ENCODE results near the gene SASH1.

GRCh38 chr6:148578489-148578814, 235.8 kb downstream of the SASH1 start:
- TF ChIP-seq ZNF274 (IDR thresholded peaks at IDR 0.05; ENCODE audit: low read depth, low read length), result no peak
- no peak for TF ChIP-seq SUZ12 (IDR thresholded peaks at IDR 0.05; ENCODE audit: extremely low read depth, insufficient read depth, insufficient read length)
- TF ChIP-seq YY1 (IDR thresholded peaks at IDR 0.05; ENCODE audit: insufficient read depth, insufficient read length), result no peak
